Keratinocyte (primary cell): ENCODE measurements around the gene PAPOLA. TPM values are rescaled to one million over a fixed set of nuclear protein-coding genes. Genes with fewer than 3 reads are reported as not detected.

Experiments
- DNase-seq: peaks from one replicate; pipeline ENCODE4 v3.0.0-alpha.2; 2011; ENCODE audit warnings: low read depth, missing footprints, low spot score
- FAIRE-seq: peaks from 2 replicates; lab custom pipeline; 2011; peaks lifted over from hg19 to GRCh38; lab: Jason Lieb, UNC
- H2AFZ ChIP-seq: 2 replicates; pipeline ENCODE4 v1.6.0; 2012; ENCODE audit warnings: low read length, control low read depth, inconsistent platforms; ENCODE audit not compliant: control insufficient read depth
- H3K27ac ChIP-seq: 2 replicates; pipeline ENCODE4 v1.5.1; 2011; ENCODE audit warnings: low read length; ENCODE audit not compliant: control insufficient read depth, insufficient read depth
- H3K27me3 ChIP-seq: 3 replicates; pipeline ENCODE4 v1.6.0; 2011; ENCODE audit warnings: low read length; ENCODE audit not compliant: control insufficient read depth, insufficient read depth; ENCODE audit errors: extremely low read depth
- H3K36me3 ChIP-seq, 2 experiments: 2 replicates in 1 of 2; 3 replicates in 1 of 2; pipeline ENCODE4 v1.5.1; 2011; ENCODE audit warnings: low read length in 2 of 2, mild to moderate bottlenecking in 1 of 2; ENCODE audit not compliant: control insufficient read depth in 2 of 2, insufficient read depth in 2 of 2; ENCODE audit errors: extremely low read depth in 1 of 2
- H3K4me1 ChIP-seq: 3 replicates; pipeline ENCODE4 v1.5.1; 2011; ENCODE audit warnings: low read length; ENCODE audit not compliant: control insufficient read depth, insufficient read depth; ENCODE audit errors: extremely low read depth
- H3K4me2 ChIP-seq: 3 replicates; pipeline ENCODE4 v1.6.0; 2011; ENCODE audit warnings: low read depth, low read length; ENCODE audit not compliant: control insufficient read depth, insufficient read depth; ENCODE audit errors: extremely low read depth
- H3K4me3 ChIP-seq, 3 experiments: fragments of 200-600 bp in 1 of 3; sonication (generic) in 1 of 3; 2 replicates in 2 of 3; 3 replicates in 1 of 3; pipeline ENCODE4 v1.5.1; 2011 to 2016; ENCODE audit warnings: low read length in 3 of 3, mild to moderate bottlenecking in 3 of 3, control low read depth in 2 of 3, inconsistent platforms in 1 of 3, low read depth in 1 of 3, mixed read lengths in 1 of 3, mixed run types in 1 of 3, moderate library complexity in 1 of 3; ENCODE audit not compliant: control insufficient read depth in 2 of 3, insufficient read depth in 2 of 3; ENCODE audit errors: extremely low read depth in 1 of 3
- H3K79me2 ChIP-seq: 2 replicates; pipeline ENCODE4 v1.6.0; 2012; ENCODE audit warnings: low read length; ENCODE audit not compliant: control insufficient read depth, insufficient read depth
- H3K9ac ChIP-seq: 3 replicates; pipeline ENCODE4 v1.6.0; 2011; ENCODE audit warnings: low read length; ENCODE audit not compliant: control insufficient read depth, insufficient read depth; ENCODE audit errors: extremely low read depth
- H3K9me1 ChIP-seq: 3 replicates; pipeline ENCODE4 v1.6.0; 2011; ENCODE audit warnings: low read length; ENCODE audit not compliant: control insufficient read depth, insufficient read depth; ENCODE audit errors: extremely low read depth
- H3K9me3 ChIP-seq: 2 replicates; pipeline ENCODE4 v1.5.1; 2012; ENCODE audit warnings: low read depth, low read length; ENCODE audit not compliant: control insufficient read depth
- H4K20me1 ChIP-seq: 3 replicates; pipeline ENCODE4 v1.6.0; 2011; ENCODE audit warnings: low read length; ENCODE audit not compliant: control insufficient read depth, insufficient read depth; ENCODE audit errors: extremely low read depth
- EZH2 ChIP-seq: IDR thresholded peaks from one replicate; pipeline ENCODE4 v1.6.1; 2012; ENCODE audit warnings: inconsistent platforms, mild to moderate bottlenecking, low read length, moderate library complexity
- dilution Hi-C: fragments of 300-500 bp; cut with MboI; formaldehyde crosslinking; loops from one replicate; pipeline ENCODE4 v1.7.0; 2020; ENCODE audit warnings: low sequenced_read_pairs; ENCODE audit not compliant: extremely low pct_ligation_motif_present
- polyA plus RNA-seq, 5 experiments: library from polyadenylated mRNA; depleted of rRNA in 3 of 5; stranded (reverse) in 3 of 5; stranded (forward) in 1 of 5; unstranded in 1 of 5; fragments of >200 nt; gene quantifications; 1 replicate in 1 of 5; 2 replicates in 3 of 5; 3 replicates in 1 of 5; pipeline versions ENCODE4 v1.2.1 to v1.2.3, GENCODE V29; 2011 to 2012; ENCODE audit warnings: missing spikeins in 2 of 5, low read depth in 1 of 5, low replicate concordance in 1 of 5
- TF ChIP-seq, protein P1 (sequence below), 3 experiments: IDR thresholded peaks in 1 of 3; conservative IDR thresholded peaks in 1 of 3; optimal IDR thresholded peaks in 1 of 3; 2 replicates in 2 of 3; 3 replicates in 1 of 3; pipeline versions ENCODE3 to v1.5.1; 2011; ENCODE audit warnings: low read length in 3 of 3, mild to moderate bottlenecking in 3 of 3, moderate library complexity in 2 of 3, control low read depth in 1 of 3, inconsistent platforms in 1 of 3; ENCODE audit not compliant: insufficient read depth in 2 of 3; ENCODE audit errors: extremely low read depth in 1 of 3

PAPOLA gene
- polyA plus RNA-seq, 1 donor (not counting 4 experiments of a cell fraction or from before 2014, with no cell fraction given), result 154 TPM

DNA sequence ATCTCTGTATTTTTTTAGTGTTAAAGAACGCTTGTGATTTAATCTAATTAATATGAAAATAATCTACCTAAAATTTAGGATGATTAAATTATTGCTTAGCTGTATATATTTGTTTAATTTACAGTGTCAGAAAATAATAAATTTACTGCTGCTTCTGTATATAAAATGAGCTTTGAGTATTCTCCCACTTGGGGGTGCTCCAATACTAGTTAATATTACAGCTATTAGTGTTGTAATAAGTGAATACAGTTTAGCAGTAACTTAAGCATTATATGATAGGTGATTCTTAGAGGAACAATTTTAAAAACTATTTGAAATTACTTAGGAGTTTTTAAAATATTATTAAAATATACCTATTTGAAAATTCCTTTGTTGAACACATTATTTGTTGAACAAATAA, 62.2 kb downstream of the PAPOLA start:
- H4K20me1 ChIP-seq, result no peaks in the 10 kb centered on the region
- FAIRE-seq (no peak), DNase-seq (no peak)
- dilution Hi-C loops, result no loop called here
- TF ChIP-seq, protein P1, sequence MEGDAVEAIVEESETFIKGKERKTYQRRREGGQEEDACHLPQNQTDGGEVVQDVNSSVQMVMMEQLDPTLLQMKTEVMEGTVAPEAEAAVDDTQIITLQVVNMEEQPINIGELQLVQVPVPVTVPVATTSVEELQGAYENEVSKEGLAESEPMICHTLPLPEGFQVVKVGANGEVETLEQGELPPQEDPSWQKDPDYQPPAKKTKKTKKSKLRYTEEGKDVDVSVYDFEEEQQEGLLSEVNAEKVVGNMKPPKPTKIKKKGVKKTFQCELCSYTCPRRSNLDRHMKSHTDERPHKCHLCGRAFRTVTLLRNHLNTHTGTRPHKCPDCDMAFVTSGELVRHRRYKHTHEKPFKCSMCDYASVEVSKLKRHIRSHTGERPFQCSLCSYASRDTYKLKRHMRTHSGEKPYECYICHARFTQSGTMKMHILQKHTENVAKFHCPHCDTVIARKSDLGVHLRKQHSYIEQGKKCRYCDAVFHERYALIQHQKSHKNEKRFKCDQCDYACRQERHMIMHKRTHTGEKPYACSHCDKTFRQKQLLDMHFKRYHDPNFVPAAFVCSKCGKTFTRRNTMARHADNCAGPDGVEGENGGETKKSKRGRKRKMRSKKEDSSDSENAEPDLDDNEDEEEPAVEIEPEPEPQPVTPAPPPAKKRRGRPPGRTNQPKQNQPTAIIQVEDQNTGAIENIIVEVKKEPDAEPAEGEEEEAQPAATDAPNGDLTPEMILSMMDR (optimal IDR thresholded peaks at IDR 0.05 in 1 of 3, IDR thresholded peaks at IDR 0.05 in 1 of 3, conservative IDR thresholded peaks at IDR 0.05 in 1 of 3; ENCODE audit: extremely low read depth in 1 of 3, insufficient read depth in 2 of 3, low read length in 3 of 3), result no peak
- TF ChIP-seq EZH2, result no peak
- H3K27ac ChIP-seq, result no peak overlapping the region
- no peaks in the 10 kb centered on the region for H3K9me1 ChIP-seq
- H3K36me3 ChIP-seq, result peaks cover 3 to 4% of the 10 kb centered on the region in 2 experiments
- H3K4me2 ChIP-seq, result no peak overlapping the region
- no peak overlapping the region for H2AFZ ChIP-seq
- no peaks in the 10 kb centered on the region for H3K9me3 ChIP-seq
- H3K4me1 ChIP-seq, result no peaks in the 10 kb centered on the region
- H3K27me3 ChIP-seq, result no peaks in the 10 kb centered on the region
- no peak overlapping the region for H3K9ac ChIP-seq
- H3K4me3 ChIP-seq, result no peak overlapping the region
- H3K79me2 ChIP-seq, result no peaks in the 10 kb centered on the region

DNA sequence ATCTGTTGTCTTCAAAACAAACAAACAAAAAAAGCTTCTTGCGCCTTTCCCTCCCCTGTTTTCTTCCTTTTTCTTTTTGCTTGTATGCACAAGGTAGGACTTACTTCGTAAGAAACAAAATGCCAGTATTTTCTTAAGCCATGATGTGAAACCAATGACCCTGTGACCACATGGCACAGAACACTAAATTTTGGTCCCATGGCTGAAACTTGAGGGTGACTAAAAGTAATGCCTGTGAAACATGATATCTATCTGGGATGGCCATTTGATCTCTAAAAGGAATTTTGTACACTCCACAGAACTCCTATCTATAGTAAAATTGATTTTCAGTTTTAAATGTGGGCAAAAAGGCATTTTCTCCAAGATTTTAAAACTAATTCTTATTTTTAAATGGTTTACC, 63.6 kb downstream of the PAPOLA start:
- FAIRE-seq, result peak; percentile 43

More for the DNA sequence above, 63.6 kb downstream of the PAPOLA start:
- no peaks in the 10 kb centered on the region for H3K4me1 ChIP-seq
- no peak for TF ChIP-seq EZH2
- TF ChIP-seq, protein P1 (optimal IDR thresholded peaks at IDR 0.05 in 1 of 3, IDR thresholded peaks at IDR 0.05 in 1 of 3, conservative IDR thresholded peaks at IDR 0.05 in 1 of 3; ENCODE audit: extremely low read depth in 1 of 3, insufficient read depth in 2 of 3, low read length in 3 of 3), result no peak
- H3K9ac ChIP-seq, result no peak overlapping the region
- dilution Hi-C loops, result no loop called here
- H3K9me3 ChIP-seq, result no peaks in the 10 kb centered on the region
- no peak overlapping the region for H2AFZ ChIP-seq
- no peak overlapping the region for H3K4me3 ChIP-seq
- H3K79me2 ChIP-seq, result no peaks in the 10 kb centered on the region
- H3K36me3 ChIP-seq, result peaks cover 3 to 4% of the 10 kb centered on the region in 2 experiments
- H3K27me3 ChIP-seq, result no peaks in the 10 kb centered on the region
- H4K20me1 ChIP-seq, result no peaks in the 10 kb centered on the region
- H3K9me1 ChIP-seq, result no peaks in the 10 kb centered on the region
- no peak overlapping the region for H3K27ac ChIP-seq
- no peak overlapping the region for H3K4me2 ChIP-seq
- no peak for DNase-seq
